Aorta (tissue), 5 donors: Measurements from ENCODE around the gene SLC37A3. TPM values are rescaled to one million over a fixed set of nuclear protein-coding genes. Genes with fewer than 3 reads are reported as not detected.
"Not testable (repeated sequence)": the region's sequence is repeated elsewhere in the genome, so short reads cannot be mapped to it uniquely, and the experiment has no call there.

Experiments used
- ATAC-seq: fragments of 200-7000 bp; cut with Tn5 transposase; one replicate; pipeline ENCODE4 v1.9.1; 2022; ENCODE audit warnings: moderate library complexity; ENCODE audit not compliant: low FRiP score
- DNase-seq, 2 donors: peaks; one replicate each; pipeline ENCODE4 v3.0.0-alpha.2; 2020
- H3K27ac ChIP-seq, 2 donors: one replicate each; pipeline ENCODE4 v1.5.1; 2013; ENCODE audit warnings: low read length in 2 of 2, mild to moderate bottlenecking in 2 of 2, moderate library complexity in 2 of 2, control low read depth in 1 of 2, inconsistent platforms in 1 of 2, low read depth in 1 of 2
- H3K27me3 ChIP-seq, 2 donors: one replicate each; pipeline ENCODE4 v1.6.1; 2013; ENCODE audit warnings: control low read depth in 1 of 2, low read length in 1 of 2, mild to moderate bottlenecking in 1 of 2, moderate library complexity in 1 of 2; ENCODE audit not compliant: insufficient read depth in 2 of 2, control insufficient read depth in 1 of 2
- H3K36me3 ChIP-seq, 2 donors: one replicate each; pipeline ENCODE4 v1.6.1; 2013; ENCODE audit warnings: control low read depth in 1 of 2, low read length in 1 of 2, mild to moderate bottlenecking in 1 of 2; ENCODE audit not compliant: insufficient read depth in 2 of 2, control insufficient read depth in 1 of 2
- H3K4me1 ChIP-seq, 2 donors: one replicate each; pipeline ENCODE4 v1.6.1; 2013; ENCODE audit warnings: low read length in 2 of 2, control low read depth in 1 of 2, mild to moderate bottlenecking in 1 of 2, moderate library complexity in 1 of 2; ENCODE audit not compliant: insufficient read depth in 2 of 2, control insufficient read depth in 1 of 2
- H3K4me3 ChIP-seq, 2 donors: one replicate each; pipeline ENCODE4 v1.5.1; 2013; ENCODE audit warnings: low read length in 2 of 2, control low read depth in 1 of 2, mild to moderate bottlenecking in 1 of 2
- H3K9me3 ChIP-seq: one replicate; pipeline ENCODE4 v1.6.1; 2013; ENCODE audit warnings: mild to moderate bottlenecking, low read length; ENCODE audit not compliant: control insufficient read depth
- WGBS, 2 donors: extraction: QIAGEN DNeasy Blood & Tissue Kit; methylation state at CpG; one replicate each; pipeline ENCODE4 v1.1.7; 2013; 5-methylcytosine and 5-hydroxymethylcytosine counted together
- intact Hi-C, 2 donors: fragments of 100-400 bp; cut with DNase I; formaldehyde crosslinking; loops; one replicate each; pipeline versions ENCODE4 v1.14.2 to v1.15.0; 2022
- polyA plus RNA-seq, 2 donors: library from polyadenylated mRNA; stranded (reverse); fragments of 200-250 nt; gene quantifications; one replicate each; pipeline ENCODE4 v1.2.3, GENCODE V29; 2013
- total RNA-seq, 2 donors: library from RNA; stranded (reverse); fragmentation: NEBNext Ultra II Directional; extraction: Animal tissue kit (Norgen Biotek cat#: 25700); gene quantifications; one replicate each; pipeline ENCODE4 v1.2.1, GENCODE V29; 2021
- donor health status: healthy with polysubstance abuse.
- donor health status: Bipolar disorder and iron deficiency.
- donor health status: DM: no; HTN: no; CAD: no.
- donor health status: DM: no; HTN: no; CAD: no.
- donor health status: DM: yes; HTN: yes; CAD: no.

Gene SLC37A3
- total and polyA plus RNA-seq, 4 donors: 22.8 to 58.5 (median 45.7) TPM

- H3K36me3 ChIP-seq: peaks cover 0 to 2% of the 10 kb centered on the region in 2 donors
- 67 to 74% methylated on average over 13 of the region's 13 CpGs for WGBS, 2 donors
- no peak overlapping the region for H3K27ac ChIP-seq
- no peak overlapping the region for H3K4me3 ChIP-seq
- ATAC-seq (peak; percentile 36), DNase-seq (peak in 1 of 2 donors; percentile 72)
- H3K9me3 ChIP-seq: no peaks in the 10 kb centered on the region
- intact Hi-C loops: no loop called here
- H3K27me3 ChIP-seq: no peaks in the 10 kb centered on the region
- H3K4me1 ChIP-seq: no peaks in the 10 kb centered on the region
These were observed 68.2 kb downstream of the SLC37A3 start for GRCh38 chr7:140330128-140330527.

GRCh38 chr7:140327261-140327661 is 71.1 kb downstream of the SLC37A3 start:
- H3K27ac ChIP-seq: no peak overlapping the region
- no peak for DNase-seq
- intact Hi-C loops: loop anchor here (2.0 kb wide), 1 partner anchor 152 kb away; no protein-coding TSS in a partner anchor

GRCh38 chr7:140326116-140326928 is 72.0 kb downstream of the SLC37A3 start:
- DNase-seq: peak; percentile 67 to 86
- Histone ChIP-seq H3K4me3 (no peak overlapping the region), H3K27ac (no peak overlapping the region), H3K36me3 (no peaks in the 10 kb centered on the region), H3K27me3 (no peaks in the 10 kb centered on the region), H3K4me1 (no peaks in the 10 kb centered on the region), H3K9me3 (no peaks in the 10 kb centered on the region)
- ATAC-seq: peak; percentile 83
- intact Hi-C loops: loop anchor here (2.0 kb wide), 1 partner anchor 152 kb away; no protein-coding TSS in a partner anchor
- WGBS, 2 donors: 18 to 23% methylated on average over 16 of the region's 16 CpGs

More at GRCh38 chr7:140327261-140327661, 71.1 kb downstream of the SLC37A3 start:
- Histone ChIP-seq H3K36me3 (no peaks in the 10 kb centered on the region), H3K9me3 (no peaks in the 10 kb centered on the region), H3K4me1 (no peaks in the 10 kb centered on the region), H3K27me3 (no peaks in the 10 kb centered on the region), H3K4me3 (no peak overlapping the region)
- 81 to 88% methylated on average over 7 of the region's 7 CpGs for WGBS, 2 donors
- no peak for ATAC-seq

- H3K27me3 ChIP-seq: no peaks in the 10 kb centered on the region
- H3K36me3 ChIP-seq: no peaks in the 10 kb centered on the region
- H3K4me1 ChIP-seq: no peaks in the 10 kb centered on the region
- DNase-seq (peak in 1 of 2 donors; percentile 25), ATAC-seq (no peak)
- H3K4me3 ChIP-seq: no peak overlapping the region
- intact Hi-C loops: no loop called here
- no peaks in the 10 kb centered on the region for H3K9me3 ChIP-seq
- 85 to 86% methylated on average over 8 of the region's 8 CpGs for WGBS, 2 donors
- no peak overlapping the region for H3K27ac ChIP-seq
These were observed 72.7 kb downstream of the SLC37A3 start for GRCh38 chr7:140325600-140325999.

- no peak overlapping the region for H3K27ac ChIP-seq
- ATAC-seq (no peak), DNase-seq (no peak)
- H3K4me3 ChIP-seq: no peak overlapping the region
- intact Hi-C loops: no loop called here
- H3K9me3 ChIP-seq: no peaks in the 10 kb centered on the region
- no peaks in the 10 kb centered on the region for H3K4me1 ChIP-seq
- WGBS, 2 donors: 91 to 94% methylated on average over 2 of the region's 2 CpGs
- no peaks in the 10 kb centered on the region for H3K36me3 ChIP-seq
- no peaks in the 10 kb centered on the region for H3K27me3 ChIP-seq
These were observed 73.6 kb downstream of the SLC37A3 start for GRCh38 chr7:140324714-140325113.

GRCh38 chr7:140322759-140323158 is 75.6 kb downstream of the SLC37A3 start:
- Histone ChIP-seq H3K27ac (no peak overlapping the region), H3K9me3 (no peaks in the 10 kb centered on the region), H3K4me3 (no peak overlapping the region), H3K4me1 (no peaks in the 10 kb centered on the region), H3K27me3 (no peaks in the 10 kb centered on the region), H3K36me3 (no peaks in the 10 kb centered on the region)
- intact Hi-C loops: no loop called here
- ATAC-seq: no peak
- 76 to 77% methylated on average over 6 of the region's 6 CpGs for WGBS, 2 donors
- DNase-seq: no peak

GRCh38 chr7:140320078-140320477 is 78.3 kb downstream of the SLC37A3 start:
- H3K27me3 ChIP-seq, H3K4me3 ChIP-seq, ATAC-seq, intact Hi-C loops, H3K4me1 ChIP-seq, DNase-seq, H3K36me3 ChIP-seq, H3K9me3 ChIP-seq, H3K27ac ChIP-seq: not testable (repeated sequence)
- 94 to 98% methylated on average over 4 of the region's 4 CpGs for WGBS, 2 donors

- no peak for ATAC-seq
- Histone ChIP-seq H3K36me3 (no peaks in the 10 kb centered on the region), H3K4me3 (no peak overlapping the region), H3K9me3 (no peaks in the 10 kb centered on the region), H3K27me3 (no peaks in the 10 kb centered on the region), H3K4me1 (no peaks in the 10 kb centered on the region), H3K27ac (no peak overlapping the region)
- no peak for DNase-seq
- 95 to 96% methylated on average over 7 of the region's 7 CpGs for WGBS, 2 donors
- intact Hi-C loops: no loop called here
These were observed 80.3 kb downstream of the SLC37A3 start for GRCh38 chr7:140317999-140318398.

- no peak for DNase-seq
- Histone ChIP-seq H3K4me3 (no peak overlapping the region), H3K27ac (no peak overlapping the region), H3K9me3 (no peaks in the 10 kb centered on the region), H3K36me3 (no peaks in the 10 kb centered on the region), H3K4me1 (no peaks in the 10 kb centered on the region), H3K27me3 (no peaks in the 10 kb centered on the region)
- 89 to 93% methylated on average over 4 of the region's 4 CpGs for WGBS, 2 donors
- no peak for ATAC-seq
- intact Hi-C loops: no loop called here
These were observed 80.7 kb downstream of the SLC37A3 start for GRCh38 chr7:140317597-140317996.
